GM12874 (cell line): Measurements from ENCODE around the gene NT5DC1.

Source experiments
- CTCF ChIP-seq: IDR thresholded peaks from 2 replicates; pipeline ENCODE4 v1.5.1; 2011; ENCODE audit warnings: low read depth, mild to moderate bottlenecking, control low read depth, low read length, moderate library complexity; ENCODE audit not compliant: insufficient read depth

Gene NT5DC1

DNA sequence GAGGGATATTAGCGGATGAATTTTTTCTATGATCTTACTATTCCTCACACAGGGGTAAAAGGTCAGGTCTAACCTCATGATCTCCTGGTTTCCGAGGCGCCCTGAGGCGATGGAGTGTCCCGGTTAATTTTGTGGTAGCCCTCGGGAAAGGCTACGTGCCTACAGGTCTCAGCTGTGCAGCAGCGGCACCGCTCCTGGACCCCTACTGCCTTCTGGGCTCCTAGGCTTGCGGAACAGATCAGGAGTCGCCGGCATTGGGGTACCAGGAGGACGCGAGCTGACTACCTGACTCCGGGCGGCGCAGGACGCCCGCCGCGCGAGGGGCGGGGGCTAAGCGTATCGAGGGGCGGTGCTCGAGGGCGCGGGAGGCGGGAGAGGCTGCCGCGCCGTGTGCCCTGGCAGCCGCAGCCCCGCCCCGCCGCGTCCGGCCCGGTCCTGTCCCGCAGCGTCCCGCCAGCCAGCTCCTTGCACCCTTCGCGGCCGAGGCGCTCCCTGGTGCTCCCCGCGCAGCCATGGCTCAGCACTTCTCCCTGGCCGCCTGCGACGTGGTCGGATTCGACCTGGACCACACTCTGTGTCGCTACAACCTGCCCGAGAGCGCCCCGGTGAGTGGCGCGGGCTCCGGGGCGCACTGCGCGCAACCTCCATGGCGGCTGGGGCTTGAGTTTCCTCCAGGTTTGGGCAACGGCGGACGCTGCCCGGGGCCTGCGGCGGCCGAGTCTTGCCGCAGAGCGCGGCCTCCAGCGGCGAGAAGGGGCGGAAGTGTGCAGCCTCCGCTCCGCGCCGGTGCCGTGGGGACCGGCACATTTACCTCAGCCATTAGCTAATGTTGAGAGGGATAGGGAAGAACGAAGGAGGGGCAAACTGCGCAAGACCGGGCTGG, at the start of gene NT5DC1:
Gene NT5DC1 (plus strand): TSS at position 435 of the 883 bp plus-strand sequence. CDS start 78 bp downstream, at position 513.
- TF ChIP-seq CTCF, result peak; percentile 54; the same call in 1 of the 2 replicates

GRCh38 chr6:116051244-116051643, 49.4 kb upstream of the NT5DC1 start:
- no peak for TF ChIP-seq CTCF

- TF ChIP-seq CTCF, result no peak
Observed at GRCh38 chr6:116055513-116055912, 45.1 kb upstream of the NT5DC1 start.

- no peak for TF ChIP-seq CTCF
Observed at GRCh38 chr6:116057766-116058165, 42.9 kb upstream of the NT5DC1 start.

DNA sequence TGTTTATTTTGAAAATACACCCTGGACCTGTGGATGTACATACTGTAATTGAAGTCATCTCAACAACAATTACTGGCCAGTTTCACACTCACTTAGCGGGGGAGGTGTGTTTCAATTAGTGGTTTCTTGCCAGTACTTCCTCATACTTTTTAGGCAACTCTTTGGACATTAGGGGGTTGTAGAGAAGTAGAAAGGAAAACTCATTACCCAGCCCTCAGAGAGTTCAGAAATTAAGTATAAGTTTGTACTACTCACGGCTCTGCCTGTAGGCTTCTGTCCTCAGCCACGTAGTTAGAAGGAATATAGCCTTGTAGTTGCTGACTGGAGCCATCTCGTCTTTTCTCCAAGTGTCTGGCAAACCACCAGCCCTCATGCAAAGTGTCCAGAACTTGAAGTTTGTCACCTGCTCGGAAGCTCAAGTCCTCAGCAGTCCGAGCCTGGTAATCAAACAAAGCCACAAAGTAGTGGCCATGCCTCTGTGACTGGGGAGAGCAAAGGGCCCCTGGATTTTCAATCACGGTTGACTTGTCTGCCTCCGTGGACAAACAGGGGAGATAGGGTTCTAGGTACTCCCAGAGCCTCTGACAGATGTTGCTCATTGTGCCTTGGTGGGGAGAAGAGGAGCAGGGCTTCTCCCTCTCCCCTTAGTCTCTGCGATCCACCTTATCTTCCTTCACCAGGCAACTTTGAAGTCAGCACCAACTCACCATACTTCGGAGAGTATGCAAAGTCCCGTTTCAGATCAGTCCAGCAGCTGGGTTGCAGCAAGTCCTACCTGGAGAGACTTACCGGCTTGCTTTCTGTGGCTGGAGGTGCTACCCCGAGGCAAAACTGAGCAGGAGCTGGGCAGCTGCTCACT, 40.7 kb upstream of the NT5DC1 start:
- TF ChIP-seq CTCF, result no peak

GRCh38 chr6:116060572-116061283, 39.9 kb upstream of the NT5DC1 start, which contains the start of gene FRK:
FRK (minus strand) TSS chr6:116060891; CDS start chr6:116060311, 580 bp downstream.
- no peak for TF ChIP-seq CTCF

- no peak for TF ChIP-seq CTCF
Observed at GRCh38 chr6:116062496-116062895, 38.2 kb upstream of the NT5DC1 start.
